Left kidney (tissue), 2 donors: Measurements from ENCODE around the gene AMT. TPM values are rescaled to one million over a fixed set of nuclear protein-coding genes. Genes with fewer than 3 reads are reported as not detected.
"Not testable (repeated sequence)": the region's sequence is repeated elsewhere in the genome, so short reads cannot be mapped to it uniquely, and the experiment has no call there.

ENCODE experiments used
- DNase-seq: peaks from one replicate; pipeline ENCODE4 v3.0.0-alpha.2; 2013
- polyA plus RNA-seq: library from polyadenylated mRNA; unstranded; fragments of 120-200 nt; gene quantifications from one replicate; pipeline ENCODE4 v1.2.1, GENCODE V29; 2013; ENCODE audit not compliant: insufficient read length

Gene AMT
- polyA plus RNA-seq, 1 donor: 41.2 TPM

GRCh38 chr3:49434731-49435130 is 12.5 kb upstream of the AMT start:
- DNase-seq: no peak

- DNase-seq: no peak
Measured at GRCh38 chr3:49428752-49429080, 6.4 kb upstream of the AMT start.

GRCh38 chr3:49427586-49427985 is 5.3 kb upstream of the AMT start:
- DNase-seq: no peak

GRCh38 chr3:49424816-49425215 is 2.5 kb upstream of the AMT start:
- no peak for DNase-seq

GRCh38 chr3:49421890-49422378 is 339 bp downstream of the AMT start:
- DNase-seq: no peak

GRCh38 chr3:49417516-49418120 is 4.7 kb downstream of the AMT start:
- no peak for DNase-seq

GRCh38 chr3:49416867-49417266 is 5.4 kb downstream of the AMT start:
- DNase-seq: no peak

- no peak for DNase-seq
Measured at GRCh38 chr3:49415931-49416601, 6.2 kb downstream of the AMT start.

- no peak for DNase-seq
Measured at GRCh38 chr3:49414753-49415152, 7.5 kb downstream of the AMT start.

- DNase-seq: no peak
Measured at GRCh38 chr3:49413338-49413734, 8.9 kb downstream of the AMT start.

GRCh38 chr3:49412632-49413337 is 9.5 kb downstream of the AMT start:
- DNase-seq: no peak

GRCh38 chr3:49411968-49412631 is 10.2 kb downstream of the AMT start, which contains the start of the genes RHOA and TCTA:
TSS of gene RHOA (minus strand) at chr3:49411976. CDS start at chr3:49375589, 36,387 bp downstream.
TSS of gene TCTA (plus strand) at chr3:49412423. CDS start at chr3:49412427, 4 bp downstream.
- DNase-seq: peak; percentile 100

- no peak for DNase-seq
Measured at GRCh38 chr3:49411535-49411967, 10.7 kb downstream of the AMT start.

GRCh38 chr3:49410846-49411534 is 11.3 kb downstream of the AMT start:
- DNase-seq: no peak

- DNase-seq: no peak
Measured at GRCh38 chr3:49410066-49410845, 12.0 kb downstream of the AMT start.

- no peak for DNase-seq
Measured at GRCh38 chr3:49406571-49407565, 15.4 kb downstream of the AMT start.

- not testable (repeated sequence) for DNase-seq
Measured at GRCh38 chr3:49405570-49405969, 16.7 kb downstream of the AMT start.

- DNase-seq: no peak
Measured at GRCh38 chr3:49403891-49404290, 18.4 kb downstream of the AMT start.

- no peak for DNase-seq
Measured at GRCh38 chr3:49401766-49402165, 20.5 kb downstream of the AMT start.

- DNase-seq: no peak
Measured at GRCh38 chr3:49399461-49399860, 22.8 kb downstream of the AMT start.
